SK-N-SH (cell line): Measurements from ENCODE around the gene ATG2A. TPM values are rescaled to one million over a fixed set of nuclear protein-coding genes. Genes with fewer than 3 reads are reported as not detected.

ENCODE experiments used
- CTCF ChIA-PET: fragments of 300-600, 350-600 bp; formaldehyde crosslinking; extraction: SDS; loops from one replicate; lab custom pipeline; 2021; lab: Yijun Ruan, JAX
- POLR2A ChIA-PET: fragments of 350-600 bp; sonication (Branson Sonifier 250); formaldehyde crosslinking; extraction: SDS; loops from one replicate; lab custom pipeline; 2020; ENCODE audit warnings: antibody characterized with exemption, inconsistent platforms; lab: Yijun Ruan, JAX
- DNase-seq: peaks from one replicate; pipeline ENCODE4 v3.0.0; 2012
- H2AFZ ChIP-seq: fragments of 200-600 bp; sonication (generic); 2 replicates; pipeline ENCODE4 v1.8.1; 2016; ENCODE audit warnings: antibody characterized with exemption, mild to moderate bottlenecking, low read depth
- H3F3A ChIP-seq: fragments of 200-600 bp; sonication (generic); replicated peaks from 2 replicates; pipeline ENCODE3; 2016; ENCODE audit warnings: antibody characterized with exemption, mild to moderate bottlenecking; ENCODE audit not compliant: insufficient read depth
- H3K27ac ChIP-seq, 2 experiments: fragments of 200-500 bp in 1 of 2; fragments of 200-600 bp in 1 of 2; sonication (Bioruptor generic) in 1 of 2; sonication (generic), shearing (Covaris generic) in 1 of 2; 2 replicates each; pipeline versions ENCODE4 v1.5.1 to v1.6.1; 2014 to 2016; ENCODE audit warnings: low read depth in 2 of 2, inconsistent platforms in 1 of 2, low read length in 1 of 2, mild to moderate bottlenecking in 1 of 2, mixed read lengths in 1 of 2
- H3K27me3 ChIP-seq: fragments of 200-600 bp; sonication (generic), shearing (Covaris generic); 2 replicates; pipeline ENCODE4 v1.6.1; 2016; ENCODE audit warnings: mixed run types; ENCODE audit not compliant: insufficient read depth
- H3K36me3 ChIP-seq, 2 experiments: fragments of 200-500 bp in 1 of 2; fragments of 200-600 bp in 1 of 2; sonication (Bioruptor generic) in 1 of 2; sonication (generic) in 1 of 2; replicated peaks in 1 of 2; 2 replicates each; pipeline versions ENCODE3 to v1.5.1; 2014 to 2016; ENCODE audit warnings: low read length in 1 of 2, mild to moderate bottlenecking in 1 of 2; ENCODE audit not compliant: insufficient read depth in 2 of 2, control insufficient read depth in 1 of 2
- H3K4me1 ChIP-seq, 2 experiments: fragments of 200-500 bp in 1 of 2; fragments of 200-600 bp in 1 of 2; sonication (Bioruptor generic) in 1 of 2; sonication (generic), shearing (Covaris generic) in 1 of 2; 2 replicates each; pipeline versions ENCODE4 v1.5.1 to v1.6.1; 2014 to 2016; ENCODE audit warnings: low read depth in 1 of 2, low read length in 1 of 2, mixed run types in 1 of 2; ENCODE audit not compliant: insufficient read depth in 2 of 2, control insufficient read depth in 1 of 2
- H3K4me2 ChIP-seq: fragments of 200-600 bp; sonication (generic), shearing (Covaris generic); 2 replicates; pipeline ENCODE4 v1.6.1; 2017; ENCODE audit warnings: mixed run types
- H3K4me3 ChIP-seq, 2 experiments: fragments of 200-500 bp in 1 of 2; fragments of 200-600 bp in 1 of 2; sonication (Bioruptor generic) in 1 of 2; sonication (generic), shearing (Covaris generic) in 1 of 2; 2 replicates each; pipeline versions ENCODE4 v1.5.1 to v1.8.1; 2014 to 2016; ENCODE audit warnings: low read depth in 2 of 2, inconsistent platforms in 1 of 2, low read length in 1 of 2, mild to moderate bottlenecking in 1 of 2, mixed read lengths in 1 of 2, moderate library complexity in 1 of 2
- H3K79me2 ChIP-seq: fragments of 200-600 bp; sonication (generic); 2 replicates; pipeline ENCODE4 v1.8.1; 2017; ENCODE audit warnings: mild to moderate bottlenecking; ENCODE audit not compliant: insufficient read depth
- H3K9ac ChIP-seq: fragments of 200-600 bp; sonication (generic); 2 replicates; pipeline ENCODE4 v1.6.1; 2017; ENCODE audit warnings: mixed run types
- H3K9me2 ChIP-seq: fragments of 200-600 bp; sonication (generic); 2 replicates; pipeline ENCODE4 v1.6.1; 2017; ENCODE audit warnings: mixed run types
- H3K9me3 ChIP-seq: fragments of 200-600 bp; sonication (generic); 2 replicates; pipeline ENCODE4 v1.6.1; 2017; ENCODE audit warnings: mixed run types, mild to moderate bottlenecking, moderate library complexity
- H4K20me1 ChIP-seq: fragments of 200-600 bp; sonication (generic); 2 replicates; pipeline ENCODE4 v1.6.1; 2017; ENCODE audit warnings: mild to moderate bottlenecking, mixed run types; ENCODE audit not compliant: insufficient read depth
- CHD2 ChIP-seq: fragments of 150-350 bp; IDR thresholded peaks from 2 replicates; pipeline ENCODE4 v1.6.1; 2018; ENCODE audit warnings: low read length; ENCODE audit not compliant: partially characterized antibody
- EZH2phosphoT487 ChIP-seq: fragments of 200-600 bp; sonication (generic); IDR thresholded peaks from 2 replicates; pipeline ENCODE4 v1.6.1; 2017; ENCODE audit warnings: low read depth, mixed run types, mild to moderate bottlenecking, antibody characterized with exemption, moderate library complexity, borderline replicate concordance
- FOSL2 ChIP-seq: IDR thresholded peaks from 2 replicates; pipeline ENCODE4 v1.4.0; 2012; ENCODE audit warnings: low read depth, mild to moderate bottlenecking, moderate library complexity, borderline replicate concordance
- FOXJ3 ChIP-seq: sonication (generic); formaldehyde crosslinking; IDR thresholded peaks from 2 replicates; pipeline ENCODE4 v1.5.1; 2020; ENCODE audit warnings: mild to moderate bottlenecking, missing genetic modification reagents
- FOXM1 ChIP-seq: IDR thresholded peaks from 2 replicates; pipeline ENCODE4 v1.4.0; 2012; ENCODE audit warnings: low read depth, mild to moderate bottlenecking
- GABPA ChIP-seq: IDR thresholded peaks from 2 replicates; pipeline ENCODE4 v1.4.0; 2012; ENCODE audit warnings: low read depth, mild to moderate bottlenecking
- GATA2 ChIP-seq: sonication (generic); formaldehyde crosslinking; IDR thresholded peaks from 2 replicates; pipeline ENCODE4 v1.5.0; 2020; ENCODE audit warnings: mild to moderate bottlenecking, missing genetic modification reagents
- NFIC ChIP-seq: IDR thresholded peaks from 2 replicates; pipeline ENCODE4 v1.4.0; 2012; ENCODE audit warnings: borderline replicate concordance
- POLR2AphosphoS5 ChIP-seq: IDR thresholded peaks from 2 replicates; pipeline ENCODE4 v1.6.1; 2012; ENCODE audit warnings: low read depth, low read length
- SIN3A ChIP-seq: IDR thresholded peaks from 2 replicates; pipeline ENCODE4 v1.6.1; 2012; ENCODE audit warnings: low read depth, mild to moderate bottlenecking, low read length, moderate library complexity, borderline replicate concordance
- TCF12 ChIP-seq: IDR thresholded peaks from 2 replicates; pipeline ENCODE4 v1.4.0; 2012
- TEAD4 ChIP-seq: IDR thresholded peaks from 2 replicates; pipeline ENCODE4 v1.4.0; 2012; ENCODE audit warnings: mild to moderate bottlenecking, borderline replicate concordance; ENCODE audit not compliant: insufficient read depth
- YY1 ChIP-seq: IDR thresholded peaks from 2 replicates; pipeline ENCODE4 v1.4.0; 2012; ENCODE audit warnings: low read depth, mild to moderate bottlenecking
- WGBS: methylation state at CpG from one replicate; pipeline ENCODE4 v1.1.6; 2017; ENCODE audit warnings: low lambda C conversion rate; 5-methylcytosine and 5-hydroxymethylcytosine counted together
- polyA plus RNA-seq, 3 experiments: library from polyadenylated mRNA; depleted of rRNA; stranded (reverse); fragments of >200 nt; gene quantifications; 2 replicates each; pipeline ENCODE4 v1.2.3, GENCODE V29; 2012
- TF ChIP-seq, protein P1 (sequence below): IDR thresholded peaks from 2 replicates; pipeline ENCODE4 v1.4.0; 2012; ENCODE audit warnings: low read depth, borderline replicate concordance
- TF ChIP-seq, protein P2 (sequence below): IDR thresholded peaks from 2 replicates; pipeline ENCODE4 v1.6.1; 2012; ENCODE audit warnings: mild to moderate bottlenecking, low read depth, low read length, moderate library complexity
- TF ChIP-seq, protein P3 (sequence below): IDR thresholded peaks from 2 replicates; pipeline ENCODE4 v1.4.0; 2012; ENCODE audit warnings: low read depth
- TF ChIP-seq, protein P4 (sequence below): IDR thresholded peaks from 2 replicates; pipeline ENCODE4 v1.4.0; 2012; ENCODE audit warnings: low read depth, borderline replicate concordance
- TF ChIP-seq, protein P5 (sequence below): fragments of 150-350 bp; IDR thresholded peaks from 2 replicates; pipeline ENCODE4 v1.6.1; 2016; ENCODE audit warnings: mild to moderate bottlenecking, low read depth, low read length
- TF ChIP-seq, protein P6 (sequence below): IDR thresholded peaks from 2 replicates; pipeline ENCODE4; 2012
- TF ChIP-seq, protein P7 (sequence below): fragments of 150-350 bp; IDR thresholded peaks from 2 replicates; pipeline ENCODE4 v1.6.1; 2017; ENCODE audit warnings: antibody characterized with exemption, low read length, low read depth, borderline replicate concordance

The ATG2A gene
- polyA plus RNA-seq, 1 of the 3 experiments (the other 2 are of a cell fraction), result 7.1 TPM

DNA sequence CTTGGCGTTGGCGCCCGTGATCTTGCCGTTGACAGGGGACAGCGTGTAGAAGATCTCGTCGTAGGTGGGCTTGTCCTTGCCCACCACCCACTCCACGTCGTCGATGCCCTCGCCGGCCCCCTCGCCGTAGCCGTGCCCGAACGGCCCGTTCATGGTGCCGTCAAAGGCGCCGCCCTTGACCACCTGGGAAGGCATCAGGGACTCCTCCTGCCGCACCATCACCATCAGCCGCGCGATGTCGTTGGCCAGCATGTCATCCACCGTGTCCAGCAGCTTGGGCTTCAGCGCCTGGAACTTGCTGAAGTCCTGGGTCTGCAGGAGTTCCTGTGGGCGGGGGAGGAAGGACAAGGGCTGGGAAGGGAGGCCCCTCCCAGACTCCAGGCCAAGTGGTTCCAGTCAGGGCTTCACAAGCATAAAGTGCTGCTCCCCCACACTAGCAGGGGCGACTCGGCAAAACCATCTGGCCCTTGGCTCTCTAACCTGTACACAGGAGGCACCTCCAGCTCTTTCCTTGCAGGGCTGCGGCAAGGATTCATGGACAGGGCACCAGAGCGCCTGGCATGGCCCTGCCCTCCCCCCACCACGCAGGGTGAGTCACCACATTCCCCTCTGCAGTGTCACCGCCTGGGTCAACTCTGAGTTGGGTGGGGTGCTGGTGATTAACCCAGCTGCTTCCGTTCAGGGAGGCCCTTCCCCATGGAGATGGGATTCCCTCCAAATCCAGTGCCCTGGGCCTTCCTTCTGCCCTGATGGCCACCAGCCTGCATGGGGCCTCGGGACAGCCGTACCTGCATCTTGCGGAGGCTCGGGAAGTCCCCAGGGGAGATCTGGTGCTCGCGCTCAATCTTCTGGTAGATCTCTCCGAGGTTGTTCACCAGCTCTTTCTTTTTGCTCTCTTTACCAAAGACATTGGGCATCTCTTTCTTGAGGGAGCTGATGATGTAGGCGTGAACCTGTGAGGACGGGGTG is 62.2 kb downstream of the ATG2A start:
- CTCF ChIA-PET, result interaction anchor here (1.2 to 2.4 kb wide), 3 partner anchors 33 to 70 kb away, joined by 4 to 11 read pairs (median 5); partner anchors contain the start of gene PPP2R5B
- H3K79me2 ChIP-seq, result peaks cover 23% of the 10 kb centered on the region; the same call in 1 of the 2 replicates
- 77% methylated on average over 17 of the region's 45 CpGs for WGBS
- no peak overlapping the region for H3K4me3 ChIP-seq
- peak overlapping the region; percentile 10; the same call in 1 of the 2 replicates for H3K9ac ChIP-seq
- no peak for DNase-seq
- H3K4me1 ChIP-seq, result peaks cover 11 to 28% of the 10 kb centered on the region in 2 experiments; a peak in 3 of 4 replicates
- no peaks in the 10 kb centered on the region for H3K9me3 ChIP-seq
- H4K20me1 ChIP-seq, result no peaks in the 10 kb centered on the region
- peak overlapping the region; percentile 66 for H3K4me2 ChIP-seq
- no peaks in the 10 kb centered on the region for H3K27me3 ChIP-seq
- H3K27ac ChIP-seq, result peak overlapping the region; percentile 19 to 80; a peak in 3 of 4 replicates
- peaks cover 7 to 27% of the 10 kb centered on the region in 2 experiments for H3K36me3 ChIP-seq
- no peak overlapping the region for H2AFZ ChIP-seq
- POLR2A ChIA-PET, result interaction anchor here (2.4 kb wide), 1 partner anchor 24 kb away, joined by 8 read pairs; the partner anchor contains the start of gene EHD1
- no peaks in the 10 kb centered on the region for H3K9me2 ChIP-seq
- H3F3A ChIP-seq, result peaks cover 6% of the 10 kb centered on the region
- TF ChIP-seq TCF12 (peak; percentile 95), CHD2 (no peak), EZH2phosphoT487 (no peak), GATA2 (CRISPR knock-in tag) (no peak), FOXJ3 (CRISPR knock-in tag) (no peak), SIN3A (peak; percentile 89; the same call in 1 of the 2 replicates), TEAD4 (peak; percentile 99), YY1 (peak; percentile 11; the same call in 1 of the 2 replicates), FOSL2 (peak; percentile 100), POLR2AphosphoS5 (peak; percentile 89; the same call in 1 of the 2 replicates), FOXM1 (0 out of 2 replicates have a peak, but pooled peaks have one; percentile 47), NFIC (peak; percentile 92), GABPA (peak; percentile 49)
- TF ChIP-seq, protein P1, sequence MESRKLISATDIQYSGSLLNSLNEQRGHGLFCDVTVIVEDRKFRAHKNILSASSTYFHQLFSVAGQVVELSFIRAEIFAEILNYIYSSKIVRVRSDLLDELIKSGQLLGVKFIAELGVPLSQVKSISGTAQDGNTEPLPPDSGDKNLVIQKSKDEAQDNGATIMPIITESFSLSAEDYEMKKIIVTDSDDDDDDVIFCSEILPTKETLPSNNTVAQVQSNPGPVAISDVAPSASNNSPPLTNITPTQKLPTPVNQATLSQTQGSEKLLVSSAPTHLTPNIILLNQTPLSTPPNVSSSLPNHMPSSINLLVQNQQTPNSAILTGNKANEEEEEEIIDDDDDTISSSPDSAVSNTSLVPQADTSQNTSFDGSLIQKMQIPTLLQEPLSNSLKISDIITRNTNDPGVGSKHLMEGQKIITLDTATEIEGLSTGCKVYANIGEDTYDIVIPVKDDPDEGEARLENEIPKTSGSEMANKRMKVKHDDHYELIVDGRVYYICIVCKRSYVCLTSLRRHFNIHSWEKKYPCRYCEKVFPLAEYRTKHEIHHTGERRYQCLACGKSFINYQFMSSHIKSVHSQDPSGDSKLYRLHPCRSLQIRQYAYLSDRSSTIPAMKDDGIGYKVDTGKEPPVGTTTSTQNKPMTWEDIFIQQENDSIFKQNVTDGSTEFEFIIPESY, result peak; percentile 86
- TF ChIP-seq, protein P2, sequence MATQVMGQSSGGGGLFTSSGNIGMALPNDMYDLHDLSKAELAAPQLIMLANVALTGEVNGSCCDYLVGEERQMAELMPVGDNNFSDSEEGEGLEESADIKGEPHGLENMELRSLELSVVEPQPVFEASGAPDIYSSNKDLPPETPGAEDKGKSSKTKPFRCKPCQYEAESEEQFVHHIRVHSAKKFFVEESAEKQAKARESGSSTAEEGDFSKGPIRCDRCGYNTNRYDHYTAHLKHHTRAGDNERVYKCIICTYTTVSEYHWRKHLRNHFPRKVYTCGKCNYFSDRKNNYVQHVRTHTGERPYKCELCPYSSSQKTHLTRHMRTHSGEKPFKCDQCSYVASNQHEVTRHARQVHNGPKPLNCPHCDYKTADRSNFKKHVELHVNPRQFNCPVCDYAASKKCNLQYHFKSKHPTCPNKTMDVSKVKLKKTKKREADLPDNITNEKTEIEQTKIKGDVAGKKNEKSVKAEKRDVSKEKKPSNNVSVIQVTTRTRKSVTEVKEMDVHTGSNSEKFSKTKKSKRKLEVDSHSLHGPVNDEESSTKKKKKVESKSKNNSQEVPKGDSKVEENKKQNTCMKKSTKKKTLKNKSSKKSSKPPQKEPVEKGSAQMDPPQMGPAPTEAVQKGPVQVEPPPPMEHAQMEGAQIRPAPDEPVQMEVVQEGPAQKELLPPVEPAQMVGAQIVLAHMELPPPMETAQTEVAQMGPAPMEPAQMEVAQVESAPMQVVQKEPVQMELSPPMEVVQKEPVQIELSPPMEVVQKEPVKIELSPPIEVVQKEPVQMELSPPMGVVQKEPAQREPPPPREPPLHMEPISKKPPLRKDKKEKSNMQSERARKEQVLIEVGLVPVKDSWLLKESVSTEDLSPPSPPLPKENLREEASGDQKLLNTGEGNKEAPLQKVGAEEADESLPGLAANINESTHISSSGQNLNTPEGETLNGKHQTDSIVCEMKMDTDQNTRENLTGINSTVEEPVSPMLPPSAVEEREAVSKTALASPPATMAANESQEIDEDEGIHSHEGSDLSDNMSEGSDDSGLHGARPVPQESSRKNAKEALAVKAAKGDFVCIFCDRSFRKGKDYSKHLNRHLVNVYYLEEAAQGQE, result peak; percentile 58; the same call in 1 of the 2 replicates
- TF ChIP-seq, protein P3, sequence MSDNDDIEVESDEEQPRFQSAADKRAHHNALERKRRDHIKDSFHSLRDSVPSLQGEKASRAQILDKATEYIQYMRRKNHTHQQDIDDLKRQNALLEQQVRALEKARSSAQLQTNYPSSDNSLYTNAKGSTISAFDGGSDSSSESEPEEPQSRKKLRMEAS, result peak; percentile 91
- TF ChIP-seq, protein P4, sequence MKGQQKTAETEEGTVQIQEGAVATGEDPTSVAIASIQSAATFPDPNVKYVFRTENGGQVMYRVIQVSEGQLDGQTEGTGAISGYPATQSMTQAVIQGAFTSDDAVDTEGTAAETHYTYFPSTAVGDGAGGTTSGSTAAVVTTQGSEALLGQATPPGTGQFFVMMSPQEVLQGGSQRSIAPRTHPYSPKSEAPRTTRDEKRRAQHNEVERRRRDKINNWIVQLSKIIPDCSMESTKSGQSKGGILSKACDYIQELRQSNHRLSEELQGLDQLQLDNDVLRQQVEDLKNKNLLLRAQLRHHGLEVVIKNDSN, result no peak; the same call in 1 of the 2 replicates
- TF ChIP-seq, protein P5, sequence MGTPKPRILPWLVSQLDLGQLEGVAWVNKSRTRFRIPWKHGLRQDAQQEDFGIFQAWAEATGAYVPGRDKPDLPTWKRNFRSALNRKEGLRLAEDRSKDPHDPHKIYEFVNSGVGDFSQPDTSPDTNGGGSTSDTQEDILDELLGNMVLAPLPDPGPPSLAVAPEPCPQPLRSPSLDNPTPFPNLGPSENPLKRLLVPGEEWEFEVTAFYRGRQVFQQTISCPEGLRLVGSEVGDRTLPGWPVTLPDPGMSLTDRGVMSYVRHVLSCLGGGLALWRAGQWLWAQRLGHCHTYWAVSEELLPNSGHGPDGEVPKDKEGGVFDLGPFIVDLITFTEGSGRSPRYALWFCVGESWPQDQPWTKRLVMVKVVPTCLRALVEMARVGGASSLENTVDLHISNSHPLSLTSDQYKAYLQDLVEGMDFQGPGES, result no peak
- TF ChIP-seq, protein P6, sequence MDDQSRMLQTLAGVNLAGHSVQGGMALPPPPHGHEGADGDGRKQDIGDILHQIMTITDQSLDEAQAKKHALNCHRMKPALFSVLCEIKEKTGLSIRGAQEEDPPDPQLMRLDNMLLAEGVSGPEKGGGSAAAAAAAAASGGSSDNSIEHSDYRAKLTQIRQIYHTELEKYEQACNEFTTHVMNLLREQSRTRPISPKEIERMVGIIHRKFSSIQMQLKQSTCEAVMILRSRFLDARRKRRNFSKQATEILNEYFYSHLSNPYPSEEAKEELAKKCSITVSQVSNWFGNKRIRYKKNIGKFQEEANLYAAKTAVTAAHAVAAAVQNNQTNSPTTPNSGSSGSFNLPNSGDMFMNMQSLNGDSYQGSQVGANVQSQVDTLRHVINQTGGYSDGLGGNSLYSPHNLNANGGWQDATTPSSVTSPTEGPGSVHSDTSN, result peak; percentile 89
- TF ChIP-seq, protein P7, sequence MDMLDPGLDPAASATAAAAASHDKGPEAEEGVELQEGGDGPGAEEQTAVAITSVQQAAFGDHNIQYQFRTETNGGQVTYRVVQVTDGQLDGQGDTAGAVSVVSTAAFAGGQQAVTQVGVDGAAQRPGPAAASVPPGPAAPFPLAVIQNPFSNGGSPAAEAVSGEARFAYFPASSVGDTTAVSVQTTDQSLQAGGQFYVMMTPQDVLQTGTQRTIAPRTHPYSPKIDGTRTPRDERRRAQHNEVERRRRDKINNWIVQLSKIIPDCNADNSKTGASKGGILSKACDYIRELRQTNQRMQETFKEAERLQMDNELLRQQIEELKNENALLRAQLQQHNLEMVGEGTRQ, result no peak
